Measurements from ENCODE around the gene CHID1.

Gene CHID1

DNA sequence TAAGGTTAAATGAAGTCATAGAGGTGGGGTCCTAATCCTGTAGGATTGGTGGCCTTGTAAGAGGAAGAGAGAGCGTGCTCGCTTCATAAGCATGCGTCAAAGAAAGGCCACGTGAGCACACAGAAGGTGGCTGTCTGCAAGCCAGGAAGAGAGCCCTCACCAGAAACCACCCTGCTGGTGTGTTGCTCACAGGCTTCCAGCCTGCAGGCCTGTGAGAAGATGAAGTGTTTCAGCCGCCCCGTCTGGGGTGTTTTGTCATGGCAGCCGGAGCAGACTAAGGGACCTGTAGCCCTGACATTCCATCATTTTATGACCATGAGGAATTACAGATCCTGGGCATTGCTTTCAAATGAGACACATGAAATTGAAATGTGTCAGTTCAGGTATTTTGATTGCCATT, 47.5 kb upstream of the CHID1 start:
- peaks cover 55% of the 10 kb centered on the region for H3K79me2 ChIP-seq (ENCODE audit: insufficient read depth, low read length)

DNA sequence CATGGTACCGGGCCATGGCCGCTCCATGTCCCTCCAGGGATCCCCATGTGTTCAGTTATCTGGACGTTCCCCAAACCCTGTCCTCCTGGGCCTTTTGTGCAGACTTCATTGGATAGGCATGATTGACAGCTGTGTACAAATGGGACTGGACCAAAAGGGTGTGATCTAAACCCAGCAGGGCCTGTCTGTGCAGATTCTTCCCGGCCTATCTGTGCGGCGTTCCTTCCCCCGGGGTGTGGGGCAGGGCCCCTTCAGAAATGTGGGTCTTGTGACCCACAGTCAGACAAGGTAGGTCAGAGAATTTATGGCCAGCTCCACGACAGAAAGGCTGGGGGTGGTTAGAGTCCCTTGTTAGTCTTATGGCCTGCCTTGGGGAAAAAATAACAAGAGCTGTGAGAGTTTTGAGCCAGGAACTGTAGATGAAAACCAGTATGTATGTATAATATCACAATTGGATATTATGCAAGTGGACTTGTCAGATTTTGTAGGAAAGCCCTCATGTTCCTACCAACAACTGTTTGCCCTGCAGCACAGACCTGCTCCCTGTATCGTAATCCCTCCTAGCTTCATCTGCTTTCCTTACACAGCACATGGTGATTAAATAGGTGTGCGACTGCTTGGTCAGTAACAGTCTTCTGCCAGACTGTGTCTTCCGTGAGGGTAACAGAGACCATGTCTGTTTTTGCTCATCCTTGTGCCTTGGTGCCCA, 46.8 kb upstream of the CHID1 start:
- Histone ChIP-seq H3K9me3 (ENCODE audit: insufficient read depth, low read depth, low read length) (no peaks in the 10 kb centered on the region), H4K20me1 (ENCODE audit: insufficient read depth, low read length, poor library complexity, severe bottlenecking) (peaks cover 31% of the 10 kb centered on the region), H3K36me3 (ENCODE audit: insufficient read depth, low read length) (peaks cover 48% of the 10 kb centered on the region; the same call in 1 of the 2 replicates), H3K9ac (ENCODE audit: low read depth, low read length, poor library complexity, severe bottlenecking) (no peak overlapping the region), H3K27me3 (ENCODE audit: insufficient read depth, low read length, poor library complexity, severe bottlenecking) (no peaks in the 10 kb centered on the region), H3F3A (ENCODE audit: low read depth) (no peaks in the 10 kb centered on the region), H3K4me3 (ENCODE audit: low read length, poor library complexity, severe bottlenecking) (no peak overlapping the region), H3K4me2 (ENCODE audit: low read depth, low read length, poor library complexity, severe bottlenecking) (no peak overlapping the region), H3K9me2 (replicated peaks; ENCODE audit: low read depth, low read length) (no peaks in the 10 kb centered on the region), H3K4me1 (ENCODE audit: insufficient read depth, low read length, poor library complexity, severe bottlenecking) (peaks cover 15% of the 10 kb centered on the region), H3K79me2 (ENCODE audit: insufficient read depth, low read length) (peaks cover 61% of the 10 kb centered on the region), H2AFZ (ENCODE audit: low read length) (no peak overlapping the region)
- no peak for TF ChIP-seq EZH2phosphoT487 (IDR thresholded peaks at IDR 0.05; ENCODE audit: borderline replicate concordance)
- TF ChIP-seq, protein P1, sequence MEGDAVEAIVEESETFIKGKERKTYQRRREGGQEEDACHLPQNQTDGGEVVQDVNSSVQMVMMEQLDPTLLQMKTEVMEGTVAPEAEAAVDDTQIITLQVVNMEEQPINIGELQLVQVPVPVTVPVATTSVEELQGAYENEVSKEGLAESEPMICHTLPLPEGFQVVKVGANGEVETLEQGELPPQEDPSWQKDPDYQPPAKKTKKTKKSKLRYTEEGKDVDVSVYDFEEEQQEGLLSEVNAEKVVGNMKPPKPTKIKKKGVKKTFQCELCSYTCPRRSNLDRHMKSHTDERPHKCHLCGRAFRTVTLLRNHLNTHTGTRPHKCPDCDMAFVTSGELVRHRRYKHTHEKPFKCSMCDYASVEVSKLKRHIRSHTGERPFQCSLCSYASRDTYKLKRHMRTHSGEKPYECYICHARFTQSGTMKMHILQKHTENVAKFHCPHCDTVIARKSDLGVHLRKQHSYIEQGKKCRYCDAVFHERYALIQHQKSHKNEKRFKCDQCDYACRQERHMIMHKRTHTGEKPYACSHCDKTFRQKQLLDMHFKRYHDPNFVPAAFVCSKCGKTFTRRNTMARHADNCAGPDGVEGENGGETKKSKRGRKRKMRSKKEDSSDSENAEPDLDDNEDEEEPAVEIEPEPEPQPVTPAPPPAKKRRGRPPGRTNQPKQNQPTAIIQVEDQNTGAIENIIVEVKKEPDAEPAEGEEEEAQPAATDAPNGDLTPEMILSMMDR (conservative IDR thresholded peaks at IDR 0.05; ENCODE audit: low read length): no peak

More for the DNA sequence above, 47.5 kb upstream of the CHID1 start:
- H3K9ac ChIP-seq (ENCODE audit: low read depth, low read length, poor library complexity, severe bottlenecking): no peak overlapping the region
- H4K20me1 ChIP-seq (ENCODE audit: insufficient read depth, low read length, poor library complexity, severe bottlenecking): peaks cover 25% of the 10 kb centered on the region
- TF ChIP-seq, protein P1 (conservative IDR thresholded peaks at IDR 0.05; ENCODE audit: low read length): no peak
- no peak for TF ChIP-seq EZH2phosphoT487 (IDR thresholded peaks at IDR 0.05; ENCODE audit: borderline replicate concordance)
- peaks cover 50% of the 10 kb centered on the region; the same call in 1 of the 2 replicates for H3K36me3 ChIP-seq (ENCODE audit: insufficient read depth, low read length)
- H3F3A ChIP-seq (ENCODE audit: low read depth): no peaks in the 10 kb centered on the region
- H3K9me3 ChIP-seq (ENCODE audit: insufficient read depth, low read depth, low read length): no peaks in the 10 kb centered on the region
- no peaks in the 10 kb centered on the region for H3K9me2 ChIP-seq (replicated peaks; ENCODE audit: low read depth, low read length)
- no peaks in the 10 kb centered on the region for H3K27me3 ChIP-seq (ENCODE audit: insufficient read depth, low read length, poor library complexity, severe bottlenecking)
- peaks cover 15% of the 10 kb centered on the region for H3K4me1 ChIP-seq (ENCODE audit: insufficient read depth, low read length, poor library complexity, severe bottlenecking)
- no peak overlapping the region for H3K4me2 ChIP-seq (ENCODE audit: low read depth, low read length, poor library complexity, severe bottlenecking)
- H2AFZ ChIP-seq (ENCODE audit: low read length): no peak overlapping the region
- no peak overlapping the region for H3K4me3 ChIP-seq (ENCODE audit: low read length, poor library complexity, severe bottlenecking)

DNA sequence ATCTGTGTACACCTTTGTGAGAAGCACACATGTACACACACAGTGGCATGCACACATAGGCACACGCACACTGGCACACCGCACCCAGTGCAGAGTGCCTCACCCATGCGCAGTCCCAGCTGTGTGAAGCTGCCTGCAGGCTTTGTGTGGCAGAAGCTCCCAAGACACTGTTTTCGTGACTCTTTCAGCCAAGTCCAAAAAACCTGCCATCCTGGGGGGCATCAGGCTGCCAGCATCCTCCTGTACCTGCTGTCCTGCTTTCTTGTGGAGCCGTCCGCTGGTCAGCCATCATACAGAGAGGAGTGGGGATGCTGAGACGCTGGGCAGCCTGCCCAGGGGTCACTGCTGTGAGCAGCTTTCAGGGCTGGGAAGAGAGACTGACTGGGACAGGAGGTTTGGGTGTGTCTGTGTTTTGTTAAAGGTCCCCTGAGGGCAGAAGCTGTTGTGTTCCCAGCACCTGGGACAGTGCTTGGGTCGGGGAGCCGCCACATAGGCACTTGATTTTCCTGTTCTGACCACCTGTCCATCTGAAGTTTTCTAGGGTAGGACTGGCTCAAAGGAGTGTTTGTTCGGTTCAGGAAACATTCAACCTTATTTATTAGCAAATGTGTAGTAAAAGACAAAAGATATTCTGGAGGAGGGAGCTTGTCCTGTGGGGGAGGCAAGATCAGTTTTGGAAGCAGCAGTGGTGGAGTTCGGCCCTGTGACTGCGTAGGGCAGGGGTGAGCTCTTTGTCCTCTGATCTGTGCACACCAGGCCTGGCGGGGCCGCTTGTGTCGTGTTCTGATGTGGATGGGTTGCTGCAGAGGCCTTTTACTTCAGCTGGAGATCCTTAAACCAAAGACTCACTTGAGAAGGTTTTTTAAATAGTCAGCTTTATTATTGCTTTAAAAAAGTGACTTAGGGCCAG, 44.8 kb upstream of the CHID1 start:
- TF ChIP-seq, protein P1 (conservative IDR thresholded peaks at IDR 0.05; ENCODE audit: low read length): no peak
- no peak for TF ChIP-seq EZH2phosphoT487 (IDR thresholded peaks at IDR 0.05; ENCODE audit: borderline replicate concordance)
- H3K9me2 ChIP-seq (replicated peaks; ENCODE audit: low read depth, low read length): no peaks in the 10 kb centered on the region
- H3K79me2 ChIP-seq (ENCODE audit: insufficient read depth, low read length): peaks cover 80% of the 10 kb centered on the region

More for the DNA sequence above, 44.8 kb upstream of the CHID1 start:
- H3K4me2 ChIP-seq (ENCODE audit: low read depth, low read length, poor library complexity, severe bottlenecking): peak overlapping the region; percentile 26
- H3K4me3 ChIP-seq (ENCODE audit: low read length, poor library complexity, severe bottlenecking): no peak overlapping the region
- H3F3A ChIP-seq (ENCODE audit: low read depth): no peaks in the 10 kb centered on the region
- peaks cover 34% of the 10 kb centered on the region; the same call in 1 of the 2 replicates for H3K36me3 ChIP-seq (ENCODE audit: insufficient read depth, low read length)
- no peaks in the 10 kb centered on the region for H3K9me3 ChIP-seq (ENCODE audit: insufficient read depth, low read depth, low read length)
- no peaks in the 10 kb centered on the region for H3K27me3 ChIP-seq (ENCODE audit: insufficient read depth, low read length, poor library complexity, severe bottlenecking)
- H4K20me1 ChIP-seq (ENCODE audit: insufficient read depth, low read length, poor library complexity, severe bottlenecking): peaks cover 32% of the 10 kb centered on the region
- H3K4me1 ChIP-seq (ENCODE audit: insufficient read depth, low read length, poor library complexity, severe bottlenecking): peaks cover 15% of the 10 kb centered on the region
- H3K9ac ChIP-seq (ENCODE audit: low read depth, low read length, poor library complexity, severe bottlenecking): no peak overlapping the region
- no peak overlapping the region for H2AFZ ChIP-seq (ENCODE audit: low read length)
